ENCODE results near the gene PAIP2.

The PAIP2 gene

DNA sequence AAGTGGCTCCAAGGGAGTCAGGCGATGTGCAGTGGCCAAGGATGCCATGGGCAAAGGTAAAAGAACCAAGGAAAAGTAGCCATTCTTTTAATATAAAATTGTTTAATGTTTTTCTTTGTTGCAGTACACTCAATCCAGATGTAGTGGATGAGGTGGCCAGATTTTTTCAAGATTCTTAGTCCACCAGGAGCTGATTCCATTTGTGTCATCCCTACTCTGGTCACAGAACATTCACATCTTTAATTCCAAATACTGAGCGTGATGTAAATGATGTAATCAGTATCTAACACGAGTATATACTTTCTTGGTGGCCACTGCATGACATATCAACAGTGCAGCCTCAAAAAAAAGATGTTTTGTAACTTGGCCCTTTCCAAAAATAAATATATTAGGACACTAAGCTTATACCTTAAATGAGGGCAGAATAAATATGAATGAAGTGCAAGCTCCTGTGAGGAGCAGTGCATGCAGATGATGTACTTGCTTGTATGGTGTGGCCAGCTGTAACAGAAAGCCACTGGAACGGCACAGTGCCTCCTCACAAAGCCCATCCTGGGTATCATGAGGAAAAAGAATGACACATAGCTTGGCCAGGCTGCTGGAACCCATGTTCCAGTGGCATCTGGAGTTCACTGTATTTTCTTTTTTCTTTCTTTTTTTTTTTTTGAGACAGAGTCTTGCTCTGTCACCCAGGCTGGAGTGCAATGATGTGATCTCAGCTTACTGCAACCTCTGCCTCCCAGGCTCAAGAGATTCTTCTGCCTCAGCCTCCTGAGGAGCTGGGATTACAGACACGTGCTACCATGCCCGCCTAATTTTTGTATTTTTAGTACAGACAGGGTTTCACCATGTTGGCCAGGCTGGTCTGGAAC, 68.7 kb downstream of the PAIP2 start:
- Histone ChIP-seq H3K27me3 (ENCODE audit: insufficient read depth, low read length) (no peaks in the 10 kb centered on the region), H3K27ac (ENCODE audit: low read length) (no peak overlapping the region), H3K4me1 (ENCODE audit: insufficient read depth, low read length) (no peaks in the 10 kb centered on the region), H3K36me3 (ENCODE audit: insufficient read depth, low read depth, low read length) (peaks cover 26% of the 10 kb centered on the region), H3K9ac (ENCODE audit: low read depth, low read length) (no peak overlapping the region), H3K4me3 (ENCODE audit: low read length) (no peak overlapping the region), H3K9me3 (ENCODE audit: insufficient read depth, low read depth, low read length) (no peaks in the 10 kb centered on the region)

DNA sequence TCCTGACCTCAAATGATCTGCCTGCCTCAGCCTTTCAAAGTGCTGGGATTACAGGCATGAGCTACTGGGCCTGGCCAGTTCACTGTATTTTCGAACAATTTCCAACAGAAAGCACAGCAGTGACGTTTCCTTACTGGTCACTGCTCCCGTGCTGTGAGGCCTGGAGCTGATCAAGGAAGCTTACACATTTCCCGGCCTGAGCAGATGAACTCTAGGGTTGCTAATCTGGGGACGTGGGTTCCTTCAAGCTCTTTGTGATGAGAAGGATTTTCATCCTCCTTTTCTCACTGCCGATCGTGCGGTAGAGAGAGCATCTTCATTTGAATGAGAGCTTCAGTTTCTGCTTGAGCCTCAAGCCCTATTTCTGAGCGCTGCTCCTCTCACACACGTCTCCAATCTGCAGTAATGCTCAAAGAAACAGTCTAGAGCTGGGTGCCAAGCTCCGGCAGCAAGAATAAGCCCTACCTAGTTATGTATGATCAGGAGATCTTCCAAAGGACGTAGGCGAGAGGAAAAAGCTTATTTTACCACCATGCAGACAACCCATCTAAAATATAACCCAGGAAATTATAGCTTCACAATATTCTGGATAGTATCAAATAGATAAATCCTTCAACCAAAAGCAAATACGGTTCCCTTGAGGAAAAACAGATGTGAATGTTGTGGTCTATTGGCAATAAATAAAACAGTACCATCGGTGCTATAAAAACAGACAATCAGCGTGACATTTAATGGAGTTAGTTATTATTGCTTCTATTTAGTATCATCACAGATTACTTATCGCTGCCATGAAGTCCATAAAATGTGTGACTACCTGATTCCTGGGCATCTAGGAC, 69.6 kb downstream of the PAIP2 start:
- Histone ChIP-seq H3K27me3 (ENCODE audit: insufficient read depth, low read length) (no peaks in the 10 kb centered on the region), H3K4me1 (ENCODE audit: insufficient read depth, low read length) (no peaks in the 10 kb centered on the region), H3K27ac (ENCODE audit: low read length) (no peak overlapping the region), H3K36me3 (ENCODE audit: insufficient read depth, low read depth, low read length) (peaks cover 31% of the 10 kb centered on the region), H3K9ac (ENCODE audit: low read depth, low read length) (no peak overlapping the region), H3K9me3 (ENCODE audit: insufficient read depth, low read depth, low read length) (no peaks in the 10 kb centered on the region), H3K4me3 (ENCODE audit: low read length) (no peak overlapping the region)

DNA sequence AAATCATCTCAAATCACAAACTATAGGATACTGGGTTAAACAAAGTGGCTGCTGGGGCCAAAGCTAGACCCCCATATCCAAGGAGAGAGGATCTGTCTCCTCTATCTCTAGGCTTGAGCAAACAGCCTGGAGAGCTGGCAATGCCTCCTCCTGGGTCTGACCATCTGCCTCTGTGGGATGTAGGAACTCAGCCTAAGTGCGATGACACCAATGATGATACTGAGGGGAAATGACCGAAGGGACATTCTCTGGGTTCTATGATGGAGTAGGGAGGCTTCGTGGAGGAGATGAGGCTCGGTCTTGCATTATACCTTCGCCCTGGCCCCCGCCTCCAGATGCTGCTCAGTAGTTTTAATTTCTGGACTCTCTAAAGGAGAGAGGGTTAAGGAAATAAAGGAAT, 71.5 kb downstream of the PAIP2 start:
- Histone ChIP-seq H3K9ac (ENCODE audit: low read depth, low read length) (no peak overlapping the region), H3K9me3 (ENCODE audit: insufficient read depth, low read depth, low read length) (no peaks in the 10 kb centered on the region), H3K27ac (ENCODE audit: low read length) (no peak overlapping the region), H3K4me1 (ENCODE audit: insufficient read depth, low read length) (no peaks in the 10 kb centered on the region), H3K36me3 (ENCODE audit: insufficient read depth, low read depth, low read length) (peaks cover 31% of the 10 kb centered on the region), H3K4me3 (ENCODE audit: low read length) (no peak overlapping the region), H3K27me3 (ENCODE audit: insufficient read depth, low read length) (no peaks in the 10 kb centered on the region)

DNA sequence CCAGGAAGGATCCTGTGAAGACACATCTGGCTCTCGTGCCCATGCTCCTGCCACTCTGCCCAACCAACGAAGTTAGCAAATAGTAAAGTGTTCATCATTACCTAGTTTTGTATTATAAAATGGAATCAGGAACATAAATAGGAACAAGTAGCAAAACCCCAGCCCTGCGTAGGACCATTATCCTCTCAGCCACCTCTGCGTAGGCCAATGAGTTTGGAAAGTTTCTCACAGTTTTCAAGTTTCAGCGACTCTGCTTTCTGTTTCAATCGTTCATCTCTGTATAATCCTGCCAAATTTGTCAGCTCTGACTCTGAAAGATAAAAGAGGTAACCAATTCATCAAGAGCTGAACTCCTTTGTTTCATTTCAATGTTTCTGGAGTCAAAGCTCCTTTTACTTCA, 72.3 kb downstream of the PAIP2 start:
- H3K36me3 ChIP-seq (ENCODE audit: insufficient read depth, low read depth, low read length), result peaks cover 39% of the 10 kb centered on the region
- H3K4me3 ChIP-seq (ENCODE audit: low read length), result no peak overlapping the region
- no peak overlapping the region for H3K27ac ChIP-seq (ENCODE audit: low read length)
- H3K4me1 ChIP-seq (ENCODE audit: insufficient read depth, low read length), result no peaks in the 10 kb centered on the region; the same call in 1 of the 2 replicates
- no peak overlapping the region for H3K9ac ChIP-seq (ENCODE audit: low read depth, low read length)
- no peaks in the 10 kb centered on the region for H3K9me3 ChIP-seq (ENCODE audit: insufficient read depth, low read depth, low read length)
- H3K27me3 ChIP-seq (ENCODE audit: insufficient read depth, low read length), result no peaks in the 10 kb centered on the region

DNA sequence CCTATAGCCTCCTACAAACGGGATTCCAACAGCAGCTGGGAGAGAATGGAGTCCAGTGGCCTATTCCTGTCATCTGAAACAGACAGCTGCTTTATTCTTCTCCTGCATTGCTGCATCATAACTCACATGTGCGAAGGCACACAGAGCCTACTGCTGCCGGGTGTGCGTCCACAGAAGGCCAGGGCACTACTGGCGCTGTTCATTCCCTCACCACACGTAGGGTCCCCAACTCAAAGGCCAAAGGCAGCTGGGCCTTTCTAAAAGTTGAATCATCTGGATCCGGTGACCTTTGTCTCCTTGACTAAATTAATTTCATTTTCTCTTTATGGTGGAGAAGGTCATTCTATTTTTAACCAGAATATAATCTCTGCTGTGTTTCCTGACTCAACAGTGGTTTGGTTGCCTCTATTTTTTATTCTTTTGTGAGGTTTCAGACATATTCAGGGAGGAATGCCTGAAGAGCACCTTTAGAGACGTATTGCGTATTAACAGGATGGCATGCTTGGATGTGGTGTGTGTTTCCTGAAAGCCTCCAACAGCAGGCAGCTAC, 73.0 kb downstream of the PAIP2 start:
- Histone ChIP-seq H3K9me3 (ENCODE audit: insufficient read depth, low read depth, low read length) (no peaks in the 10 kb centered on the region), H3K9ac (ENCODE audit: low read depth, low read length) (no peak overlapping the region), H3K4me3 (ENCODE audit: low read length) (no peak overlapping the region), H3K4me1 (ENCODE audit: insufficient read depth, low read length) (peaks cover 5% of the 10 kb centered on the region; the same call in 1 of the 2 replicates), H3K27ac (ENCODE audit: low read length) (no peak overlapping the region), H3K27me3 (ENCODE audit: insufficient read depth, low read length) (no peaks in the 10 kb centered on the region), H3K36me3 (ENCODE audit: insufficient read depth, low read depth, low read length) (peaks cover 45% of the 10 kb centered on the region)

DNA sequence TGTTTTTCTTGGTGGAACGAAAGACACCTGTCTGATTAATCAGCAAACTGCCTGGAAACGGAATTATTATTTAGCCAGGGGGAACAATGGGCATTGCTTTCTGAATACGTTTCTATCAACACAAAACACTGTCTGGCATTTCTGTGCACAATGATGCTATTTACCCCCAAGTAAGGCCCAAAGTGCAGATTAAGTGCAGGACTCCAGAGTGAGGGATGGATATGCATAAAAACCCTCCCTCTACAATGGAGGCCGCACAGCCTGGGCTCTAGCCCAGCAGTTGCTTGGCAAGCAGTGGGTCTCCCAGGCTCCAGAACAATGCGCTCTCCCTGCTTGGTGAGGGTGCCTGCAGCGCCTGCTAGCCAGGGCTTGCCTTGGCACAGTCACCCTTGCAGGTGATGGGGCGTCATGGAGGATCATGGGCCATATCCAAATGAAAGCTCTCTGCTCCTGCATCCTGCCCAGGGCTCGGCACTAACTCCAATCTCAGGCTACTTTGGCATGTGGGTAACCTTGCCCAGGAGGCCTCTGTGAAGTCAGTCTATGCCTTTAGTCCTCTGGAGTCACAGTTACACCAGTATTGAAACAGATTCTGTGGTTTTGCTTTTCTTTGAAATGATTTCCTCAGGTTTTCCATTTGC, 73.7 kb downstream of the PAIP2 start:
- Histone ChIP-seq H3K27me3 (ENCODE audit: insufficient read depth, low read length) (no peaks in the 10 kb centered on the region), H3K9ac (ENCODE audit: low read depth, low read length) (no peak overlapping the region), H3K9me3 (ENCODE audit: insufficient read depth, low read depth, low read length) (no peaks in the 10 kb centered on the region), H3K36me3 (ENCODE audit: insufficient read depth, low read depth, low read length) (peaks cover 50% of the 10 kb centered on the region), H3K4me1 (ENCODE audit: insufficient read depth, low read length) (peaks cover 8% of the 10 kb centered on the region; the same call in 1 of the 2 replicates), H3K4me3 (ENCODE audit: low read length) (no peak overlapping the region), H3K27ac (ENCODE audit: low read length) (no peak overlapping the region)

DNA sequence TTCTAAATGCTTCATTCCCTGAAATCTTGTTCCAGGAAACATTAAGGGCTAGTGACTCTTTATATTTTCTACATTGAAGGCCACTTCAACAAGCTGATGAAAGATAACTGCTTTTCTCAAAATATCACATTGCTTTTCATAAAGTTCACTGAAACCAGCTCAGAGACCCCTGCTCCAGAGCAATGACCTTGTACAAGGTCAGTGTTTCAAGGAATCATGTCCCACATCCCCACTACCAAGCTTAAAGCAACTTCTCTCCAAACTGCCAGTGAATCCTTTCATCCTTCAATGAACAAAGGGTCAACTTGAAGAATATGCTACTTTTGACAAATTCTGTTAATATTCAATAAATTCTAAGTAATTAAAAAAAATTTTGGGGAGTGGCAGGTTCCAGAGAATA, 74.2 kb downstream of the PAIP2 start:
- Histone ChIP-seq H3K4me3 (ENCODE audit: low read length) (no peak overlapping the region), H3K27ac (ENCODE audit: low read length) (no peak overlapping the region), H3K9me3 (ENCODE audit: insufficient read depth, low read depth, low read length) (no peaks in the 10 kb centered on the region), H3K27me3 (ENCODE audit: insufficient read depth, low read length) (no peaks in the 10 kb centered on the region), H3K36me3 (ENCODE audit: insufficient read depth, low read depth, low read length) (peaks cover 55% of the 10 kb centered on the region), H3K4me1 (ENCODE audit: insufficient read depth, low read length) (peaks cover 8% of the 10 kb centered on the region; the same call in 1 of the 2 replicates), H3K9ac (ENCODE audit: low read depth, low read length) (no peak overlapping the region)

DNA sequence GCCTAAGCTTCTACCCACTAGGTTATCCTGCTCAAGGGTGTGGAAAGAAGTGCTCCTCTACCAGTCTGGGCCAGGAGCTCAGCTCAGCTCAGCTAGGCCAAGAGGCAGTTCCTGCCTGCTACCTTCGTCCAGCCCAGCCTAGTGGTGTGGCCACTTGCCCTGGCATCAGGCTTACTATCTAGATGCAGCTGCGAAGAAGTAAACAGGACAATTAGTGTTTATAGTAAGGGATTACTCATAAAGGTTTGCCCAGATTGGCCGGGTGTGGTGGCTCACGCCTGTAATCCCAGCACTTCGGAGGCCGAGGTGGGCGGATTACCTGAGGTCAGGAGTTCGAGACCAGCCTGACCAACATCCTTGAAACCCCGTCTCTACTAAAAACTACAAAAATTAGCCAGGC, 75.0 kb downstream of the PAIP2 start:
- Histone ChIP-seq H3K27me3 (ENCODE audit: insufficient read depth, low read length) (no peaks in the 10 kb centered on the region), H3K4me3 (ENCODE audit: low read length) (no peak overlapping the region), H3K27ac (ENCODE audit: low read length) (no peak overlapping the region), H3K4me1 (ENCODE audit: insufficient read depth, low read length) (peaks cover 8% of the 10 kb centered on the region; the same call in 1 of the 2 replicates), H3K36me3 (ENCODE audit: insufficient read depth, low read depth, low read length) (peaks cover 63% of the 10 kb centered on the region), H3K9ac (ENCODE audit: low read depth, low read length) (no peak overlapping the region), H3K9me3 (ENCODE audit: insufficient read depth, low read depth, low read length) (no peaks in the 10 kb centered on the region)

DNA sequence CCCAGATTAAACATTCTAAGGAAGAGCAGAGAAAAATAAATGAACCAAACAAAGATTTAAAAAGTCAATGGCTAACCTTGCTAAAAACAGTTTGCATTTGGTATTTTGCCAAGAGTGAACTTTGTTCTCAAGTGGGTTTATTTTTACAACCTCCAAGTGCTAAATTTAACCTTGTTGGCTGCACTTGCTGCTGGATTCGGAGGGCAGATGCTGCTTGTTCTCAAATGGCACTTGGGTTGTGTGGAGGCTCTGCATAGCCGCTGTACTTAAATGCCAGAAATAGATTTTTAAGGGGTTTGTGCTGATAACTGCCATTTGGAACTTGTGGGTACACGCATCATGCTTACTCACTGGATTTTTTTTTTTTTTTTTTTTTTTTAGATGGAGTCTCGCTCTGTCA, 75.6 kb downstream of the PAIP2 start:
- H3K27ac ChIP-seq (ENCODE audit: low read length), result no peak overlapping the region
- H3K9me3 ChIP-seq (ENCODE audit: insufficient read depth, low read depth, low read length), result no peaks in the 10 kb centered on the region
- H3K4me3 ChIP-seq (ENCODE audit: low read length), result no peak overlapping the region
- peaks cover 64% of the 10 kb centered on the region for H3K36me3 ChIP-seq (ENCODE audit: insufficient read depth, low read depth, low read length)
- H3K4me1 ChIP-seq (ENCODE audit: insufficient read depth, low read length), result peaks cover 8% of the 10 kb centered on the region; the same call in 1 of the 2 replicates
- no peaks in the 10 kb centered on the region for H3K27me3 ChIP-seq (ENCODE audit: insufficient read depth, low read length)
- no peak overlapping the region for H3K9ac ChIP-seq (ENCODE audit: low read depth, low read length)

DNA sequence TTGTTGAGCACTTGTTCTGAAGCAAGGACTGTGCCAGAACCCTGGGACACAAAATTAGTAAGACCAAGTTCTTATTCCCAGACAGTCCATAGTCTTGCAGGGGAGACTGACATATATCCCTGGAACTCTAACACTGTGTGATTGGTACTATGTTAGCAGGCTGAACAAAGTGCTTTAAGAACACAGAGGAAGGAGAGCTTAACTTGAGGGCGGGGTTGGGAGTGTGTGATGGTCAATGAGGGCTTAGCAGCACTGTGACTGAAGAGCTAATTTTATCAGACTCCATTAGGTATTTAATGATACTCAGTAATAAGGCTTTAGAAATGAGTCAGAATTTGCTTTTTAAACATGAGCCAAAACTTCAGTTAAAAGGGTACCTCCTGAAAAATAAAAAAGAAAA, 77.1 kb downstream of the PAIP2 start:
- H3K4me1 ChIP-seq (ENCODE audit: insufficient read depth, low read length), result peaks cover 8% of the 10 kb centered on the region; the same call in 1 of the 2 replicates
- H3K9ac ChIP-seq (ENCODE audit: low read depth, low read length), result no peak overlapping the region
- no peaks in the 10 kb centered on the region for H3K9me3 ChIP-seq (ENCODE audit: insufficient read depth, low read depth, low read length)
- no peaks in the 10 kb centered on the region for H3K27me3 ChIP-seq (ENCODE audit: insufficient read depth, low read length)
- peaks cover 61% of the 10 kb centered on the region for H3K36me3 ChIP-seq (ENCODE audit: insufficient read depth, low read depth, low read length)
- H3K4me3 ChIP-seq (ENCODE audit: low read length), result no peak overlapping the region
- no peak overlapping the region for H3K27ac ChIP-seq (ENCODE audit: low read length)
